Psoas muscle (tissue), 8 donors: ENCODE measurements around the gene PACS1. TPM values are rescaled to one million over a fixed set of nuclear protein-coding genes. Genes with fewer than 3 reads are reported as not detected.
"Not testable (repeated sequence)": the region's sequence is repeated elsewhere in the genome, so short reads cannot be mapped to it uniquely, and the experiment has no call there.

Source experiments
- ATAC-seq, 4 donors: fragments of 200-7000 bp; cut with Tn5 transposase; one replicate each; pipeline ENCODE4 v1.9.1; 2020; ENCODE audit warnings: moderate library complexity in 3 of 4, mild to moderate bottlenecking in 2 of 4
- DNase-seq, 2 donors: peaks; one replicate each; pipeline ENCODE4 v3.0.0-alpha.2; 2020
- H3K27ac ChIP-seq: fragments of 200-600 bp; one replicate; pipeline ENCODE4 v1.8.0; 2022
- H3K27me3 ChIP-seq, 3 donors: fragments of 200-600 bp in 1 of 3; one replicate each; pipeline versions ENCODE4 v1.6.1 to v1.8.0; 2013 to 2022; ENCODE audit warnings: low read length in 2 of 3, mild to moderate bottlenecking in 2 of 3, moderate library complexity in 1 of 3; ENCODE audit not compliant: insufficient read depth in 3 of 3
- H3K36me3 ChIP-seq, 2 donors: fragments of 200-600 bp in 1 of 2; one replicate each; pipeline versions ENCODE4 v1.6.1 to v1.8.0; 2013 to 2022; ENCODE audit warnings: low read depth in 1 of 2, mild to moderate bottlenecking in 1 of 2, moderate library complexity in 1 of 2; ENCODE audit not compliant: insufficient read depth in 1 of 2
- H3K4me1 ChIP-seq: fragments of 200-600 bp; one replicate; pipeline ENCODE4 v1.8.0; 2022
- H3K4me3 ChIP-seq: fragments of 200-600 bp; one replicate; pipeline ENCODE4 v1.8.0; 2022; ENCODE audit warnings: mild to moderate bottlenecking
- H3K9me3 ChIP-seq: fragments of 200-600 bp; one replicate; pipeline ENCODE4 v1.8.0; 2022
- CTCF ChIP-seq: fragments of 200-600 bp; IDR thresholded peaks from one replicate; pipeline ENCODE4 v1.8.0; 2022; ENCODE audit warnings: antibody characterized with exemption
- WGBS, 3 donors: extraction: QIAGEN DNeasy Blood & Tissue Kit; methylation state at CpG; one replicate each; pipeline versions ENCODE4 v1.1.6 to v1.1.7; 2013; 5-methylcytosine and 5-hydroxymethylcytosine counted together
- intact Hi-C, 2 donors: fragments of 100-400 bp; cut with DNase I; formaldehyde crosslinking; loops; one replicate each; pipeline versions ENCODE4 v1.11.0 to v1.14.2; 2022
- polyA plus RNA-seq, 3 donors: library from polyadenylated mRNA; stranded (reverse); fragments of 200-250 nt; gene quantifications; one replicate each; pipeline ENCODE4 v1.2.3, GENCODE V29; 2013
- total RNA-seq, 4 donors: library from RNA; stranded (reverse); fragmentation: NEBNext Ultra II Directional in 2 of 4; extraction: Animal tissue kit (Norgen Biotek cat#: 25700) in 2 of 4; gene quantifications; one replicate each; pipeline versions ENCODE4 v1.2.1 to v1.2.4, GENCODE V29; 2021 to 2023
- donor health status: healthy with polysubstance abuse.
- donor health status: DM: no; HTN: no; CAD: no; lungs with moderate emphysema.
- donor health status: Bipolar disorder and iron deficiency.
- donor health status: healthy.
- donor health status: DM: yes; HTN: yes; CAD: no.
- donor health status: DM: no; HTN: no; CAD: no.
- donor health status: DM: no; HTN: no; CAD: no.
- donor health status: DM: yes; HTN: yes; CAD: no.

PACS1 gene
- total and polyA plus RNA-seq, 7 donors = 7.4 to 27.8 (median 16.3) TPM

DNA sequence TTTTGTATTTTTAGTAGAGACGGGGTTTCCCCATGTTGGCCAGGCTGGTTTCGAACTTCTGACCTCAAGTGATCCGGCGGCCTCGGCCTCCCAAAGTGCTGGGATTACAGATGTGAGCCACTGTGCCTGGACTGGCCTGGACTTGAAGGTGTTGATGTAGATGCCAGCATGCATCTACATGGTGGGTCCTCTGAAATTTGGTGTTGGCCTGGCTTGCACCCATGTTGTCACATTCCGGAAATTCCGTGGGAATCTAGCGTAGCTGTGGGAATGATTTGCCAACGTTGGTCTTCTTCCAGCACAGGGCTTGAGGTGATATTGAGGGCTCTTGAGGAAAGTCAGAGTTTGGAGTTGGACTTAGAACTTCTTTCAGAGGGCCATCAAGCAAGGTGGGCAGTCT, 6.5 kb downstream of the PACS1 start:
- H3K27ac ChIP-seq = no peak overlapping the region
- H3K27me3 ChIP-seq = no peaks in the 10 kb centered on the region
- ATAC-seq = no peak
- no peak for DNase-seq
- no peaks in the 10 kb centered on the region for H3K4me1 ChIP-seq
- H3K4me3 ChIP-seq = no peak overlapping the region
- no peaks in the 10 kb centered on the region for H3K9me3 ChIP-seq
- TF ChIP-seq CTCF = no peak
- peaks cover 2 to 22% of the 10 kb centered on the region in 2 donors for H3K36me3 ChIP-seq
- intact Hi-C loops = no loop called here
- 73 to 84% (median 76%) methylated on average over 9 of the region's 9 CpGs for WGBS, 3 donors

- intact Hi-C loops = no loop called here
- Histone ChIP-seq H3K9me3 (no peaks in the 10 kb centered on the region), H3K4me3 (no peak overlapping the region), H3K4me1 (peaks cover under 1% of the 10 kb centered on the region), H3K36me3 (peaks cover 2 to 20% of the 10 kb centered on the region in 2 donors), H3K27ac (no peak overlapping the region), H3K27me3 (no peaks in the 10 kb centered on the region)
- no peak for TF ChIP-seq CTCF
- ATAC-seq (no peak), DNase-seq (no peak)
- WGBS, 3 donors = 89 to 96% (median 92%) methylated on average over 3 of the region's 3 CpGs
Observed at GRCh38 chr11:66077927-66078326, 7.9 kb downstream of the PACS1 start.

- H3K27me3 ChIP-seq, DNase-seq, H3K27ac ChIP-seq, H3K4me3 ChIP-seq, H3K4me1 ChIP-seq, intact Hi-C loops, ATAC-seq, H3K9me3 ChIP-seq: not testable (repeated sequence)
- peaks cover 0 to 11% of the 10 kb centered on the region in 2 donors for H3K36me3 ChIP-seq
- WGBS, 3 donors = 88 to 91% (median 88%) methylated on average over 7 of the region's 7 CpGs
Observed at GRCh38 chr11:66078949-66079348, 8.9 kb downstream of the PACS1 start.

DNA sequence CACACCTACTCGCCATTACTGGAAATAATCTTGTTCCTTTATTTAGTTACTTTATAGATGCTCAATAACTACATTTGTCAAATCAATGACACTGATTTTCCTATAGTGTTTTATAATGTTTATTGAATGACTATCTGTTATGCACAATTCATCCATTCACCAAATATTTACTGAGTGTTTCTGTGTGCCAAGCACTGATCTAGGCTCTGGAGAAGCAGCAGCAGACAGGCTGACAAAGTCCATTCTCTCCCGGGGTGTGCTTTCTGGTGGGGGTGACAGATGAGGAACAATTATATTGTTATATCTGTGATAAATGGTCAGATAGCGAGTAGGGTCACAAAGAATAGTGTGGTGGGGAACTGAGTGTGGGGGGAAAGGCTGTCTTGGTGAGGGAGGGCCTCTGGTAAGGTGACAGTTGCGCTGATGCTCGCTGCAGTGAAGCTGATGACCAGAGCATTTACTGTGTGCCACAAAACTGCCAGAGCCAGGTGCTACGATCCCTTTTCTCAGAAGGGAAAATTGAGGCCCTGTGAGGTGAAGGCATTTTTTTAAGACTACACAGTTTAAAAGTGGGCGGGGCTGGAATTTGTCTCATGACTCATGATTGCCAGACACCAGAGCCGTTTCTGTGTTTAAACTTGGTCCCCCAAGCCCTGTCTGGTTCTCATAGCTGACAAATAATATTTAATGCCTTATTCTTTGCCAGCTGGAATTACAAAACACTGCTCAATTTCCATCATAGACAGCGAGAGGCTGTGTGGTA, 10.2 kb downstream of the PACS1 start:
- no peak for TF ChIP-seq CTCF
- peak in 3 of 4 donors; percentile 46 to 63 (median 52) for ATAC-seq
- Histone ChIP-seq H3K4me1 (peaks cover 4% of the 10 kb centered on the region), H3K27ac (no peak overlapping the region), H3K9me3 (no peaks in the 10 kb centered on the region), H3K27me3 (no peaks in the 10 kb centered on the region), H3K36me3 (no peaks in the 10 kb centered on the region), H3K4me3 (no peak overlapping the region)
- 77 to 80% (median 80%) methylated on average over 9 of the region's 9 CpGs for WGBS, 3 donors
- intact Hi-C loops = no loop called here
- DNase-seq = peak in 1 of 2 donors; percentile 39

GRCh38 chr11:66081505-66081904, 11.4 kb downstream of the PACS1 start:
- Histone ChIP-seq H3K4me3 (no peak overlapping the region), H3K27me3 (no peaks in the 10 kb centered on the region), H3K9me3 (no peaks in the 10 kb centered on the region), H3K27ac (no peak overlapping the region), H3K36me3 (no peaks in the 10 kb centered on the region), H3K4me1 (peaks cover 4% of the 10 kb centered on the region)
- ATAC-seq = no peak
- no peak for DNase-seq
- TF ChIP-seq CTCF = no peak
- intact Hi-C loops = no loop called here
- 45 to 48% (median 45%) methylated on average over 5 of the region's 5 CpGs for WGBS, 3 donors
